ENCODE measurements around the gene IQSEC3. TPM values are rescaled to one million over a fixed set of nuclear protein-coding genes. Genes with fewer than 3 reads are reported as not detected.

IQSEC3 gene
- total and polyA plus RNA-seq, 10 of the 15 experiments (the other 5 are each of a cell fraction or from before 2014, with no cell fraction given): not detected

DNA sequence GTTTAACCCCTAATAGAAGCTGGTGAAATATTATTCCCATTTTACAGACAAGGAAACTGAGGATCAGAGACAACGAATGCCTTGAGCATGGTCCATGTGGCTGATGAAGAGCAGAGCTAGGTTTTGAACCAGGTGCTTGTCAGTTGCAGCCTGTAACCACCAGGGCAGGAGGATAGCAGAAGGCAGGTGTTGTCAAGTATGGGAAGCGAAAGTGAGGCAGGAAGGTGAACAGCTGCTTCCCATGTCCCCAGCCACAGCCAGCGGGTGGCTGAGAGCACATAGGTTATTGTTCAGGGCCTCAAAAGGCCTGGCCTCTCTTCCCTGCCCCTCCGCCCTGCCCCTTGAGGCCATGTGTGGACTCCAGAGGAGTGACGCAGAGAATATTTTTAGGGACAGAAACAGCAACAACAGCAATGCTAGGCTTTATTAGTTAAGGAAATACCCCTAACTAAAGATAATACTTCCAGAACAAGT lies 39.6 kb downstream of the IQSEC3 start (continued):
- TF ChIP-seq, protein P1, sequence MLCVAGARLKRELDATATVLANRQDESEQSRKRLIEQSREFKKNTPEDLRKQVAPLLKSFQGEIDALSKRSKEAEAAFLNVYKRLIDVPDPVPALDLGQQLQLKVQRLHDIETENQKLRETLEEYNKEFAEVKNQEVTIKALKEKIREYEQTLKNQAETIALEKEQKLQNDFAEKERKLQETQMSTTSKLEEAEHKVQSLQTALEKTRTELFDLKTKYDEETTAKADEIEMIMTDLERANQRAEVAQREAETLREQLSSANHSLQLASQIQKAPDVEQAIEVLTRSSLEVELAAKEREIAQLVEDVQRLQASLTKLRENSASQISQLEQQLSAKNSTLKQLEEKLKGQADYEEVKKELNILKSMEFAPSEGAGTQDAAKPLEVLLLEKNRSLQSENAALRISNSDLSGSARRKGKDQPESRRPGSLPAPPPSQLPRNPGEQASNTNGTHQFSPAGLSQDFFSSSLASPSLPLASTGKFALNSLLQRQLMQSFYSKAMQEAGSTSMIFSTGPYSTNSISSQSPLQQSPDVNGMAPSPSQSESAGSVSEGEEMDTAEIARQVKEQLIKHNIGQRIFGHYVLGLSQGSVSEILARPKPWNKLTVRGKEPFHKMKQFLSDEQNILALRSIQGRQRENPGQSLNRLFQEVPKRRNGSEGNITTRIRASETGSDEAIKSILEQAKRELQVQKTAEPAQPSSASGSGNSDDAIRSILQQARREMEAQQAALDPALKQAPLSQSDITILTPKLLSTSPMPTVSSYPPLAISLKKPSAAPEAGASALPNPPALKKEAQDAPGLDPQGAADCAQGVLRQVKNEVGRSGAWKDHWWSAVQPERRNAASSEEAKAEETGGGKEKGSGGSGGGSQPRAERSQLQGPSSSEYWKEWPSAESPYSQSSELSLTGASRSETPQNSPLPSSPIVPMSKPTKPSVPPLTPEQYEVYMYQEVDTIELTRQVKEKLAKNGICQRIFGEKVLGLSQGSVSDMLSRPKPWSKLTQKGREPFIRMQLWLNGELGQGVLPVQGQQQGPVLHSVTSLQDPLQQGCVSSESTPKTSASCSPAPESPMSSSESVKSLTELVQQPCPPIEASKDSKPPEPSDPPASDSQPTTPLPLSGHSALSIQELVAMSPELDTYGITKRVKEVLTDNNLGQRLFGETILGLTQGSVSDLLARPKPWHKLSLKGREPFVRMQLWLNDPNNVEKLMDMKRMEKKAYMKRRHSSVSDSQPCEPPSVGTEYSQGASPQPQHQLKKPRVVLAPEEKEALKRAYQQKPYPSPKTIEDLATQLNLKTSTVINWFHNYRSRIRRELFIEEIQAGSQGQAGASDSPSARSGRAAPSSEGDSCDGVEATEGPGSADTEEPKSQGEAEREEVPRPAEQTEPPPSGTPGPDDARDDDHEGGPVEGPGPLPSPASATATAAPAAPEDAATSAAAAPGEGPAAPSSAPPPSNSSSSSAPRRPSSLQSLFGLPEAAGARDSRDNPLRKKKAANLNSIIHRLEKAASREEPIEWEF (IDR thresholded peaks at IDR 0.05; ENCODE audit: insufficient replicate concordance, low read depth, low read length): no peak
- TF ChIP-seq, protein P2, sequence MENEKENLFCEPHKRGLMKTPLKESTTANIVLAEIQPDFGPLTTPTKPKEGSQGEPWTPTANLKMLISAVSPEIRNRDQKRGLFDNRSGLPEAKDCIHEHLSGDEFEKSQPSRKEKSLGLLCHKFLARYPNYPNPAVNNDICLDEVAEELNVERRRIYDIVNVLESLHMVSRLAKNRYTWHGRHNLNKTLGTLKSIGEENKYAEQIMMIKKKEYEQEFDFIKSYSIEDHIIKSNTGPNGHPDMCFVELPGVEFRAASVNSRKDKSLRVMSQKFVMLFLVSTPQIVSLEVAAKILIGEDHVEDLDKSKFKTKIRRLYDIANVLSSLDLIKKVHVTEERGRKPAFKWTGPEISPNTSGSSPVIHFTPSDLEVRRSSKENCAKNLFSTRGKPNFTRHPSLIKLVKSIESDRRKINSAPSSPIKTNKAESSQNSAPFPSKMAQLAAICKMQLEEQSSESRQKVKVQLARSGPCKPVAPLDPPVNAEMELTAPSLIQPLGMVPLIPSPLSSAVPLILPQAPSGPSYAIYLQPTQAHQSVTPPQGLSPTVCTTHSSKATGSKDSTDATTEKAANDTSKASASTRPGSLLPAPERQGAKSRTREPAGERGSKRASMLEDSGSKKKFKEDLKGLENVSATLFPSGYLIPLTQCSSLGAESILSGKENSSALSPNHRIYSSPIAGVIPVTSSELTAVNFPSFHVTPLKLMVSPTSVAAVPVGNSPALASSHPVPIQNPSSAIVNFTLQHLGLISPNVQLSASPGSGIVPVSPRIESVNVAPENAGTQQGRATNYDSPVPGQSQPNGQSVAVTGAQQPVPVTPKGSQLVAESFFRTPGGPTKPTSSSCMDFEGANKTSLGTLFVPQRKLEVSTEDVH (IDR thresholded peaks at IDR 0.05; ENCODE audit: low read depth, partially characterized antibody): no peak
- no peak for TF ChIP-seq MTA3 (IDR thresholded peaks at IDR 0.05; ENCODE audit: borderline replicate concordance, low read length)
- 0 out of 2 replicates have a peak, but pooled peaks have one; percentile 42 for TF ChIP-seq ZBTB40 (IDR thresholded peaks at IDR 0.05; ENCODE audit: borderline replicate concordance)
- TF ChIP-seq TCF3 (IDR thresholded peaks at IDR 0.05; ENCODE audit: borderline replicate concordance, insufficient read depth, low read depth, low read length): peak; percentile 99
- no peak for TF ChIP-seq NFYA (IDR thresholded peaks at IDR 0.05; ENCODE audit: borderline replicate concordance, low read depth, low read length)
- TF ChIP-seq FOS (IDR thresholded peaks at IDR 0.05; ENCODE audit: borderline replicate concordance, extremely low read depth, insufficient read length): no peak
- no peak for TF ChIP-seq NBN (IDR thresholded peaks at IDR 0.05)
- no peak for TF ChIP-seq TAF1 (IDR thresholded peaks at IDR 0.05; ENCODE audit: borderline replicate concordance, low read depth, low read length)
- TF ChIP-seq CBFB (IDR thresholded peaks at IDR 0.05; ENCODE audit: low read depth): no peak
- TF ChIP-seq NFYB (IDR thresholded peaks at IDR 0.05; ENCODE audit: insufficient read depth, low read depth, low read length): no peak
- TF ChIP-seq ZBTB33 (IDR thresholded peaks at IDR 0.05): no peak
